GM06990 (cell line): Measurements from ENCODE around the gene PELI2.

Experiments used
- DNase-seq: peaks from one replicate; pipeline ENCODE4 v3.0.0-alpha.2; 2011; ENCODE audit not compliant: insufficient read length; ENCODE audit errors: extremely low read depth
- H3K27me3 ChIP-seq: replicated peaks from 2 replicates; pipeline ENCODE4 v1.6.0; 2011; ENCODE audit warnings: low read length; ENCODE audit not compliant: control insufficient read depth, insufficient read depth
- H3K36me3 ChIP-seq: 2 replicates; pipeline ENCODE4 v1.5.1; 2011; ENCODE audit warnings: low read length; ENCODE audit not compliant: control insufficient read depth, insufficient read depth
- H3K4me3 ChIP-seq: replicated peaks from 2 replicates; pipeline ENCODE4 v1.5.1; 2011; ENCODE audit warnings: low read depth, mild to moderate bottlenecking, control low read depth, low read length
- CTCF ChIP-seq: IDR thresholded peaks from 2 replicates; pipeline ENCODE4 v1.5.1; 2011; ENCODE audit warnings: low read length, control low read depth, mild to moderate bottlenecking, inconsistent platforms; ENCODE audit not compliant: insufficient read depth, poor library complexity, severe bottlenecking

The PELI2 gene, protein sequence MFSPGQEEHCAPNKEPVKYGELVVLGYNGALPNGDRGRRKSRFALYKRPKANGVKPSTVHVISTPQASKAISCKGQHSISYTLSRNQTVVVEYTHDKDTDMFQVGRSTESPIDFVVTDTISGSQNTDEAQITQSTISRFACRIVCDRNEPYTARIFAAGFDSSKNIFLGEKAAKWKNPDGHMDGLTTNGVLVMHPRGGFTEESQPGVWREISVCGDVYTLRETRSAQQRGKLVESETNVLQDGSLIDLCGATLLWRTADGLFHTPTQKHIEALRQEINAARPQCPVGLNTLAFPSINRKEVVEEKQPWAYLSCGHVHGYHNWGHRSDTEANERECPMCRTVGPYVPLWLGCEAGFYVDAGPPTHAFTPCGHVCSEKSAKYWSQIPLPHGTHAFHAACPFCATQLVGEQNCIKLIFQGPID

GRCh38 chr14:56117765-56118610 is at the start of gene PELI2:
Gene PELI2, plus strand, starts transcription at chr14:56118411. Its CDS starts 250 bp downstream, at chr14:56118661.
- Histone ChIP-seq H3K36me3 (no peaks in the 10 kb centered on the region), H3K27me3 (no peaks in the 10 kb centered on the region; the same call in none of the 2 replicates), H3K4me3 (peak within 1 kb of the TSS; percentile 56)
- no peak for TF ChIP-seq CTCF
- DNase-seq = peak; percentile 58

DNA sequence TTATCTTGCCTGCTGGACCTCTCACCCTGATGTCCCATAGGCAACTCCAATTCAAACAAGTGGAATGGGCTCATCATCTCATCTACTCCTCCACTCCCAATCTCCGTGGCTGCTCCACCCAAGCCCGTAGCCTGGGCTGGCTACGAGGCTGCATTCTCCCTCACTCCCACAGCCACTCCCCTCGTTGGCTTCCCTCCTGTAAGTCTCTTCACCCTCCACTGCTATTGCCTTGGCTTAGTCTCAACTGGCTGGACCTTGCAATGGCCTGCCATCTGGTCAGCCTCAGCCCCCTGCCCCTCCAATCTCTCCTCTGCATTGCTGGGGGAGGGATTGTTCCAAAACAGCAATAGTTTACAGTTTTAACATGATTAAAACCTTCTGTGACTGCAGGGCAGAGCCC is 44.4 kb upstream of the PELI2 start:
- Histone ChIP-seq H3K27me3 (no peaks in the 10 kb centered on the region; the same call in 1 of the 2 replicates), H3K4me3 (no peak overlapping the region), H3K36me3 (no peaks in the 10 kb centered on the region)
- no peak for DNase-seq
- no peak for TF ChIP-seq CTCF

GRCh38 chr14:56075301-56075700 is 42.9 kb upstream of the PELI2 start:
- H3K4me3 ChIP-seq = no peak overlapping the region
- TF ChIP-seq CTCF = no peak
- H3K27me3 ChIP-seq = no peaks in the 10 kb centered on the region; the same call in 1 of the 2 replicates
- no peaks in the 10 kb centered on the region for H3K36me3 ChIP-seq
- no peak for DNase-seq

GRCh38 chr14:56081139-56081538 is 37.1 kb upstream of the PELI2 start:
- H3K36me3 ChIP-seq = no peaks in the 10 kb centered on the region
- DNase-seq = no peak
- no peak overlapping the region for H3K4me3 ChIP-seq
- no peak for TF ChIP-seq CTCF
- no peaks in the 10 kb centered on the region for H3K27me3 ChIP-seq

DNA sequence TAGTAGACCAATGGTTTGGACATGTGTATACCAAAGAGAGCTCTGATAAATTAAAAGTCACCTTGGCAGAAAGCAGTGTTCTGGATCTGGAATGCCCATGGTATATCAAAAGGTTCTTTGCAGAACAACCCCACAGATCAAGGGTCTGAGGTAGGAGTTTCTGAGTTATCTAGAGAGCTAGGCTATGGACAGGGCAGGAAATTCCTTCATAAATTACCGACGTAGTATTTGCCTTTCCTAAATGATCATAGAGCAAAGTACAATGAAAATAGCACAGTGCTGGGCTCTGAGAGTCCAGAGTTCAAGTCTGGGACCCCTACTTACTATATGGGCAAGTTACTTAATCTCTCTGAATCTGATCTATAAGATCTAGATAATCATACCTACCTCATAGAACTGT is 35.3 kb upstream of the PELI2 start:
- Histone ChIP-seq H3K4me3 (no peak overlapping the region), H3K27me3 (no peaks in the 10 kb centered on the region), H3K36me3 (no peaks in the 10 kb centered on the region)
- no peak for TF ChIP-seq CTCF
- DNase-seq = no peak
